ENCODE data around the gene FTO.

FTO gene

GRCh38 chr16:54071514-54071913 lies 367.6 kb downstream of the FTO start:
- no peak for TF ChIP-seq CTCF (IDR thresholded peaks at IDR 0.05; ENCODE audit: control insufficient read depth, insufficient read depth, low read depth, low read length, missing control alignments)
- DNase-seq (ENCODE audit: low read depth): no peak
- H3K4me3 ChIP-seq (ENCODE audit: control insufficient read depth, low read depth, low read length): no peak overlapping the region

- H3K4me3 ChIP-seq (ENCODE audit: control insufficient read depth, low read depth, low read length): no peak overlapping the region
- no peak for TF ChIP-seq CTCF (IDR thresholded peaks at IDR 0.05; ENCODE audit: control insufficient read depth, insufficient read depth, low read depth, low read length, missing control alignments)
- no peak for DNase-seq (ENCODE audit: low read depth)
Measured at GRCh38 chr16:54072237-54072636, 368.3 kb downstream of the FTO start.

GRCh38 chr16:54073356-54073755 lies 369.4 kb downstream of the FTO start:
- TF ChIP-seq CTCF (IDR thresholded peaks at IDR 0.05; ENCODE audit: control insufficient read depth, insufficient read depth, low read depth, low read length, missing control alignments): no peak
- H3K4me3 ChIP-seq (ENCODE audit: control insufficient read depth, low read depth, low read length): no peak overlapping the region
- no peak for DNase-seq (ENCODE audit: low read depth)

- no peak for TF ChIP-seq CTCF (IDR thresholded peaks at IDR 0.05; ENCODE audit: control insufficient read depth, insufficient read depth, low read depth, low read length, missing control alignments)
- DNase-seq (ENCODE audit: low read depth): no peak
- H3K4me3 ChIP-seq (ENCODE audit: control insufficient read depth, low read depth, low read length): no peak overlapping the region
Measured at GRCh38 chr16:54075446-54075845, 371.5 kb downstream of the FTO start.

GRCh38 chr16:54076006-54076504 lies 372.1 kb downstream of the FTO start:
- DNase-seq (ENCODE audit: low read depth): no peak
- no peak overlapping the region for H3K4me3 ChIP-seq (ENCODE audit: control insufficient read depth, low read depth, low read length)
- TF ChIP-seq CTCF (IDR thresholded peaks at IDR 0.05; ENCODE audit: control insufficient read depth, insufficient read depth, low read depth, low read length, missing control alignments): no peak

- TF ChIP-seq CTCF (IDR thresholded peaks at IDR 0.05; ENCODE audit: control insufficient read depth, insufficient read depth, low read depth, low read length, missing control alignments): no peak
- no peak overlapping the region for H3K4me3 ChIP-seq (ENCODE audit: control insufficient read depth, low read depth, low read length)
- DNase-seq (ENCODE audit: low read depth): peak; percentile 23
Measured at GRCh38 chr16:54077050-54077821, 373.3 kb downstream of the FTO start.

Measured in AG09309 (cell line).